UCSD-AML1 (cell line): Measurements from ENCODE around the gene DRD1.

ENCODE experiments used
- DNase-seq: peaks from one replicate; lab custom pipeline; 2025; ENCODE audit not compliant: unreplicated experiment; lab: John Stamatoyannopoulos, UW

DRD1 gene

DNA sequence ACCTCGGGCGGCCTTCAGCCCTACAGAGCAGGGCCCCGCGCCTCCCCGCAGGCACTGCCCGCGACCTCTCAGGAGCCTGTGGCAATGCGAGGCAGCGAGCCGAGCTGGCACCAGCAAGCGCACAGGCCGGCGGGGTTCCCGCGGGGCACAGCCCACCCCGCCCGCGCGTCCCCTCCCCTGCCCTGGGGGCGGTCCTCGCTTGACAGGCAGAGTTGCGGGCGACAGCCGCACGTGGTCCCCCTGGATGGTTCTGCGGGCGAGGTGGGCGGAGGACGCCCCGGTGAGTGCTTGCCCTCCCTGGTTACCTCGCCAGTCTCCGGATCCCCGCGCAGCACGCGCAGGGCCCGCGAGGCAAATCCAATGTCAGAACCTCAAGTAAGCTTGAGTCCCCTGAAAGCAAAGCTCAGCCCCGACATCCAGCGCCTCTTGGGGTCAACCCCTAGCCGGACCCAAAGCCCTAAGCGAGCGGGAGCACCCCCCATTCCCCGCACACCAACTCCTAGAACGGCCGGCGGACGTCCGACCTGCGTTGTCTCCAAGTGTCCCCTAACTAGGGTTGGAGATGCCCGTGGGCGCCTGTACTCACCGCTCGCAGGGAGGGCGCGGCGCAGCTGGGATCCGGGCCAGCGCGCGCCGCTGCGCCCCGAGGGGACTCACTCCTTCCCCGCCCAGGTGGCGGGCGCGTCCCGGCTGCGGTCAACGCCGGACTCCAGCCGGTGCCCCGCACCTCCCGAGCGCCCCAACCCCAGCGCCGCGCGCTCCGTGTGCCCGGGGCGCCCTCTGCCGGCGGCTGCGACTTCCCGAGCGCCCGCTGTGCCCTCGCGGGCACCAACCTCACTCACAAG, at the start of gene DRD1:
Gene DRD1 (minus strand): TSS at position 123 of the 845 bp plus-strand sequence. CDS start 1,083 bp downstream, outside the sequence.
- peak; percentile 24 for DNase-seq

DNA sequence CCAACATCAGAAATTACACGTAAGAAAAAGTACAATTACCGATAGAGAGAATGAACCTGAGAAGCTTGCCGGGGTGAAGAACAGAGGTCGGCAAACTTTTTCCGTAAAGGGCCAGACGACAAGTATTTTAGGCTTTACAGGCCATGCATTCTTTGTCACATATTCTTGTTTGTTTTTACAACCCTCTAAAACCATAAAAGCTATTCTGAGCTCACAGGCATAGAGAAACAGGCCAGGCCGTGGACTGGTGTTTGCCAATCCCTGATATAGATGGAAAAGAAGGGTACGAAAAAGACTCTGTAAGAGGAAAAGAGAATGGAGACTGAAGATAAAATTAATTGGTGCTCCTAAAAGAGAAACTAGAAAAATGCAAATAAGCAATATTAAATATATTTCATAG, 49.7 kb upstream of the DRD1 start:
- no peak for DNase-seq

DNA sequence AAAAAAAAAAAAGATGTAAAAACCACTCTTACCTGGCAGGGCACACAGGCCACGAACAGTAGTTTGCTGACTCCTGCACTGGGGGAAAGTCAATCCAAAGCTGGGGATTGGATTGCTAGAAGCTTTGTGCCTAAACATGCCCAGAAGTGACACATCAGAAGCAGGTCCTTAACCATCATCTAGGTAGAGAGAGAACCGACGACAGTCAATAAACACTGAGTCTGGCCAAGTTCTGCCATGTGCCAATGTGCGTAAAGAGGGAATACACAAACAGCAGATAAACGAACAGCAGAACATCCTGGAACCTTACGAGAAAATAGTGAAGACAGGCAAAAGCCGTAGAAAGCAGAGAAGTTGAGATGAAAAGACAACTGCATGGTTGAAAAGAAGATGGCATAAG, 49.3 kb upstream of the DRD1 start:
- DNase-seq = no peak

DNA sequence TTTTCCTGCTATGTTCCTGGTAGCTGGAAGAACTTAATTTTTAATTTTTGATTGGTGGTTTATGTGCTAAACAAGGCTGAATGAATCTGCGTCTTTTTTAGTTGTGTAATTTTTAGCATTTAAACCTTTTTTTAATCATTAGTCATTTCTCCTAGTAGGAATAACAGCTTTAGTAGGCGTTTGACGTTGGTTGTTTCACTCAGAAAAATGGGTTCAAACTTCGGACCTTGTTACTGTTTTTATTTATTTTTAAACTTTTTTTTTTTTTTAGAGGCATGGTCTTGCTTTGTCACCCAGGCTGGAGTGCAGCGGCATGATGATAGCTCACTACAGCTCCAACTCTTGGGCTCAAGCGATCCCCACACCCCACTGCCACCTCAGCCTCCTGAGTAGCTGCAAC, 47.2 kb upstream of the DRD1 start:
- no peak for DNase-seq

DNA sequence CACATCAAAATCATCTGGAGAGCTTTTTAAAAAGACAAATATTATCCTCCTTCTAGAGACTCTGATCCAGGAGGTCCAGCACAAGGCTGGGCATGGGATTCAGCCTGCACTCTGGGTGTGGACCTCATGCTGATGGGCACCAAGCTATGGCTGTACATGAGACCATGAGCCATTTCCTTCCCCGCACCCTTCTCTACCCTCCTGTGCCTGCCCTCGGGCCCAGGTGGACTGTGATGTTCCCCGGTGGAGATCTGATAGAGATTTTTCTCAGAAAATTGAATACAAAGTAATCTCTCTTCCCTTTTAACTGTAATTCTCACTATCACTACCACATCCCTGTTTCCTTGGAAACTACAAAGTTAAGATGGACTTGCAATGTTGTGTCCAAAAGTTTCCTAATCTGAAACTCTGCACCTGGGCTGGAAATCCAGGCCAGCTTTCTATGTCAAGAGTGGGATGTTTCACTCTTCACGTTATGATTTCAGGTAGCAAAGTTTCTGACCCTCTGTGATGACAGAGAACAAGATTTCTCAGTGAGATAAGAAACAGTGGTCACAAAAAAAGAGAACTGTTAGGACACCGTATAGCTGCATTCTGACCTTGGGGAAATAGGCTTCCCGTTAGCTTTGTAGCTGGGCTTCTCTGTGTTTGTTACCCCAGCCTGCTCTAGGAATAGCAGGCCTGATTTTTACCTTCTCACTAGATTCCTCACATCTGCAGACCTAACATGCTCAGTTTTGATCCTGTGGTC, 45.9 kb upstream of the DRD1 start:
- no peak for DNase-seq

DNA sequence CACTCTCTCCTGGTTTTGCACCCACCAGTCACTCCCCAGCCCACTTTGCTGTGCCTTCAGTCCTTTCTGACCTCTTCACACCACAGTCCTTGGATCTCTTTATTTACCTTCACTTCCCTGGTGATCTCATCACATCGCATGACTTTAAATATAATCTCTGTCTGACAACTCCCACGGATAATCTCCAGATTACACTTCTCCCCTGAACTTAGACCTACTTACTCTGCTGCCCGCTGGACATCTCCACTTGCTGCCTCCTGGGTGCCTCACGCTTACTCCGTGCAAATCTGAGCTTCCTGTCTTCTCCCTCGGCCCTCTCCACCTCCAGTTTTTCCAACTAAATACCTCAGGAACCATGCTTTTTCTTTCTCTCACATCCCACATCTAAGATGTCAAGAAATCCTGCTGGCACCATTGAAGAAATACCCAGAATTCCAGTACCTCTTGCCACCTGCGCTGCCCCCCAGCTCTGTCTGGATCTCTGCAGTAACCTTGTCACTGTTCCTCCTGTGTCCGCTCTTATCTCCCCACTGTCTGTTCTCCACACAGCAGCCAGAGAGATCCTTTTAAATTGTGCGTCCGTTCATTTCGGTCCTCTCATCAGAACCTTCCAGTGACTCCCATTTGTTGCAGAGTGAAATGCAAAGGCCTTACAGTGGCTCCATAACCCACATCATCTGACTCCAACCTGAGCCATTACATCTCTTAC, 43.7 kb upstream of the DRD1 start:
- DNase-seq = no peak

DNA sequence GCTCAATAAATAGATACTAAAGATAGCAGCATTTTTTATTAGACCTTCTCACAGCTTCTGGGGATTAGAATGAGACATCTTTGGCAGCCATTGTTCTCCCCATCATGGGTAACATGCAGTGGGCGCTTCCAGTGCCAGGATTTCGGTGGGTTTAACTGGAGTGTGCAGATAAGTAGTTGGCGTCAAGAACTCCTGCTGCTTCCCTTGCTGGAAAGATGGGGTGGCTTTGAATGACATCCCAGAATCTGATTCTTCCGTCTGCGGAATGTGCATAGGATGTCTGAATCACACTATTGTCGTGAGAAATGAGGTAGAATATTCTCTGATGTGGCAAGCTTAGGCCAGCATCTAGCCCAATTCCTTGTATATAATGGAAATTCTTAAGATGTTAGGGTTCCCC, 41.6 kb upstream of the DRD1 start:
- DNase-seq = no peak

DNA sequence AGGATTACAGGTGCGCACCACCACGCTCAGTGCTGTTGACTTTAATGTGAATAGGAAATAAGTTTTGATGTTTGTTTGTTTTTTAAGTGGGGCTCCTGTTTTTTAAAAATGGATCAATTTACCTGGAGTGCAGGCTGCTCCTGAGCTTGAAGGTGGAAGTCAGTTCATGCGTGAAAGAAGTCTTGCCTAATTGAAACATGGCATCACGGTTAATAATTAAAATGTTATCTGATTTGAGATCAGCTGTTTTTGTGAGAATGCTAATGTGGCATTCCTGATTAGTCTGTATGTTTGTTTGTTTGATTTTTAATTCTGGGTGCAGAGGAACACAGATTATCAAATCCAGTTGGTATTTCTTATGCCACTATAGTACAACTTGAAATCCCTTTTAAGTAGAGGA, 40.8 kb upstream of the DRD1 start:
- no peak for DNase-seq

DNA sequence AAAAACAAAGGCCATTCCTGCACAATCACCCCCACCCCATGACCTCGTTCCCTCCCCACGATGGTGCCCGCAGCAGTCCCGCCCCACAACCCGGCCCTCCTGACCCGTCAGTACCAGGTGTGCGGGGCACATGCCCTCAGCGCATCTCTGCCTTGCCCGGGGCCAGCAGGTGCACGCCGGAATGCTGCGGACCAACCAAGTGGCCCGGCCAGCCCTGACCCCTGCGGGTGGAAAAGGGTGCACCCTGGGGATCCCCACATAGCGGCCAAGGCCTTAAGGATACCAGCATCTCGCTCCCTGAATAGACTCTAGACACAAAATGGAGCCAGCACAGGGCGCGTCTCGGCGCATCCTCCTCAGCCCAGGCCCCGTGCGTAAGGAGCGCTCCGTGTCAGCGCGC, 40.3 kb upstream of the DRD1 start:
- DNase-seq = no peak

DNA sequence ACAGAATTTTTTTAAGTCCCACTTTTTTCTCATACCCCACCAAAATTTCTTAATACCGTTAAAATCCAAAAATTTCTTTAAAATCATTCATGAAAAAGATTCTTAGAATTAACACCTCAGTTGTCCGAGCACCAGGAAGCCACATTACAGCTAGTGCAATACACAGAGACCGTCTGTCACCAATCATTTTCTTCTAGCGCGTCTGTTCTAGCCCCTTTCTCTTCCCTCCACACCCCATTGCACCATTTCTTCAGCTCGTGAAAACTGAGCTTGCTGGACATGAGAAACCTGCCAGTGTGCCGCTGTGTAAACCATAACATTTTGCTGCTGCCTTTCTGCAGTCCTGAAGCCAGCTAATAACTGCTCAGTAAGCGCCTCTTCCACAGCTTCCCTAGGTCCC, 39.4 kb upstream of the DRD1 start:
- DNase-seq = no peak

DNA sequence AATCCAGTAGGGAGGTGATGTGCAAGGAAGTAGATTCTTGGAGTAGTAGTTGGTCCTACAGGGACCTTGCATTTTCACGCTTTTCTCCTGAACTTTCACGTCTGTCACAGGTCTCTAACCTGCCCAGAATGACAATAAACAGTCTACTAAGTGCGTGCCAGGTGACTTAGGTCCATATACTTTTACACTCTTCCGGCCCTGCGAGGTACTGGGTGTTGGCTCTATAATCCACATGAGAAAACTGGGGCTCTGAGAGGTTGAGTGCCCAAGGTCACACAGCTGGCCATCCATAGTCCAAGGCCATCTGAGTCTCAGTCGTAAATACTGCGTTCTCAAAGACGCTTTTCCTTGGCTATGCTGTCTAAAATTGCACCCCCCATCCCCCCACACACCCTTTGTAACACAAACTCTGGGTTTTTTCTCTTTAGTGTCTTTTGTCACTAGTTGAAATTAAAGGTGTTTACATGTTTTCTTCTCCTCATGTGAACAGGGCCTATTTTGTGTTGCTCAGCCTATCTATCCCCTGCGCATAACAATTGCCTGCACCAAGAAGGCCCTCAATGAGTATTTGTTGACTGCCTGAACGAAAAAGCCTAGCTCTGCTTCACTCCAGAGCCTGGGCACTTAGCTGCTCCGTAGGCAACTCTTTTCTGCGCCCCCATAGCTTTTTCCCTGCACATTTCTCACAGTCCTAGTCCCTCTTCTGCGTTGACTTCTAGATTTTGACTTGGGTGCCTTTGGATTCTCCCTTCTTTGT, 35.3 kb upstream of the DRD1 start:
- no peak for DNase-seq

DNA sequence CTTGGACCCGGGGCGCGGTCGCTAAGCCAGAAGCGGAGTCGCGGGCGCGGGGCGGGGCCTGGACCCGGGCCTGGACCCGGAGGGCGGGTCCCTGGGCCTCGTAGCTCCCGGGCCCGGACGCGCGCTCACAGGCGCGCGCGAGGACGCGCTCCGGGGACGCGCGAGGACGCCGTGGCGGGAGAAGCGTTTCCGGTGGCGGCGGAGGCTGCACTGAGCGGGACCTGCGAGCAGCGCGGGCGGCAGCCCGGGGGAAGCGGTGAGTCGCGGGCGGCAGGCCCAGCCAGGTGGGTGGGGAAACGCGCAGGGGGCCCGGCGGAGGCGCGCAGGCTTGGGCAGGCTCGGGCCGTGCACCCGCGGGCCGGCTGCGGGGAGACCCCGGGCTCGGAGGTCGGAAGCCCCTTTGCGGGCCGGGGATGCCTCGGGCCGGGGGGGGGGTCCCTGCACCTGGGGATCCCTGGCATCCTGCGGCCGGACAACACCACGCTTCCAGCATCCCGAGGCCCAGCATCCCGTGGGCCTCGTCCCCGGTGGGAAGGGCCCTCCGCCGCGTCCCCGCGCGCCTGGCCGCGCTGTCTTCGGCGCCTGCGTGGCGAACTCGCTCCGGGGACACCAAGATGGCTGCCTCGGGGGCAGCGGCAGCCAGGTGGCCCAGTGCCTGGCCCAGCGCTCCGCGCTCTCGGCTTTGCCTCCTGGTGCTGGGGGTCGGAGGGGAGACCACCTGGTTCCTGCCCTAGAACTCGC, 34.6 kb upstream of the DRD1 start, which contains the start of gene SFXN1:
Gene SFXN1 (plus strand): TSS at position 177 of the 741 bp plus-strand sequence. CDS start 13,544 bp downstream, outside the sequence.
- peak; percentile 67 for DNase-seq

DNA sequence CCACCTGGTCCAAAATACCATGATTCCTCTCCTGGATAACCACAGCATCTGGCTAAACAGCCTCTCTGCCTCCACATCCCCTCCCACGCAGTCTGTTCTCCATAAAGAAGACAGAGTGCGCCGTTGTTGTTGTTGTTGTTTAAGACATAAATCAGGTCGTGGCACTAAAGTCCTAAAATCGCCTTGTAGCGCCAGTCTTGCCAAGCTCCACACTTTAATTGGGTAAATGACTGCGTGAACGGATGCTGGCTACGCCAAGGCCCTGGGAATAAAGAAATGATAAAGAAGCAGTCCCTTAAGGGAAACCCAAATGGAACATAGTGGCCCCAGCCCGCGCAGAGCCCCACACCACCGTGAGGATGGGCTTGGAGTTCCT, 34.0 kb upstream of the DRD1 start:
- DNase-seq = no peak

DNA sequence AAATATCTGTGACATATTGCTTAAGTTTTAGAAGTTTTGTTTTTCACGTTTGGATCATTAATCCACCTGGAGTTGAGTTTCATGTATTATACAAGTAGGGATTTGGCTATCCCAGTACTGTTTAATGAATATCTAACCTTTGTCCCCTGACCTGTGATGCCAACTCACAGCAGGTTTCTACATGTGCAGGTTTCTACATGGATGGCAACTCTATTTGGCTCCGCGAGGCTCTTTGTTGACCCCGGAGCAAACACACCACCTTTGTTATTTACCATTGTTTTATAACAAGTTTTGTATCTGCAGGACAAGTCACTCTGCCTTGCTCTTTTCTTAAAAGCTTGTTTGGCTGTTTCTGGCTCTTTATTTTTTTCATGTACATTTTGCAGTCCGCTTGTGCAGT, 33.5 kb upstream of the DRD1 start:
- no peak for DNase-seq

DNA sequence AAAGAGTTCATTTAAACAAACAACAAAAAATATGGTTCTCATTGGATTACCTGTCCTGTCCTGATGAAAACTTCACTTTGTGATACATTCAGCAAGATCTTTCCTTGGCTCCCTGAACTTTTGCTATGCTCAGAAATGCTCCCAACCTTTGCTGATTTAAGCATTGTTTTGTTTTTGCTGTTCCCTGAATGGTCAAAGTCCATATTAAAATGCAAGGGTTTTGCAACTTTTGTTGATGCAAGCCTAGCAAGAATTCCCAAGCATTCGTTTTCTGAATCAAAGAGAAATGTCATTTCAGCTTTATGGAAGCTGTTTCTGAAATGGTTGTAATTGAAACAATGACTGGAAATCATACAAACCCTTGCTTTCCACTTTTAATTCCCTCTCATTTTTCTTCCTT, 31.3 kb upstream of the DRD1 start:
- DNase-seq = no peak

DNA sequence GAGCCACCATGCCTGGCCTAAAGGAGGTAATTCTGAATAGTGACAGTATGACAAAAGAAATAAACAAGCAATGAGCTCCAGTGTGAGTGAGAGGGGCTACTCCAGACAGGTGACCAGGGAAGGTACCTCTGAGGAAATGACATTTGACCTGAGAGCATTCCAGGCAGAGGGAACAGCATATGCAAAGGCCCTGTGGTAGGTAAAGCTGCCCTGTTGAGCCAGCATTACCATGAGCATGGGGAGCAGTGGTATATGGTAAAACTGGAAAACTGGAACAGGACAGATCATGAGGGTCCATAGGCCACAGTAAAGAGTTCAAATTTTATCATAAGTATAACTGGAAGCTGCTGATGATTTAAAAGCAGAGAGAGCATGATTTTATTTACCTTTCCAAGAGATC, 28.4 kb upstream of the DRD1 start:
- no peak for DNase-seq

DNA sequence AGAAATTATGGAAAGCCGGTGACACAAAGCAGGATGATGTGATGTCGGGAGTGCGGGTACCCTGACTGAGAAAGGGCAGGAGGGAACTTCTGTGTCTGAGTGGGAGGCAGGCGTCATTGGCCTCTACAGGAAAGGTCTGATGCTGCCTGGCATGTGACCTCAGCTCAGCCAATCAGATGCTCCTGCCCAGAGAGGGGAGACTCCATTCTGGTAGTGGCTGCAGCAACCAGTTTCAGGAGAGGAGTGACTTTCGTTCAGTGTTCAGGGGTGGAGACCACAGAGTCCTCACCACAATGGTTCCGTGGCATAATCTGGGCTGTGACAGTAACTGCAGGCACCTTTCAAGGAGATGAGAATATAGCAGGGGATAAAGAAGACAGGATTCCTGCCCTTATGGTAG, 27.6 kb upstream of the DRD1 start:
- no peak for DNase-seq

DNA sequence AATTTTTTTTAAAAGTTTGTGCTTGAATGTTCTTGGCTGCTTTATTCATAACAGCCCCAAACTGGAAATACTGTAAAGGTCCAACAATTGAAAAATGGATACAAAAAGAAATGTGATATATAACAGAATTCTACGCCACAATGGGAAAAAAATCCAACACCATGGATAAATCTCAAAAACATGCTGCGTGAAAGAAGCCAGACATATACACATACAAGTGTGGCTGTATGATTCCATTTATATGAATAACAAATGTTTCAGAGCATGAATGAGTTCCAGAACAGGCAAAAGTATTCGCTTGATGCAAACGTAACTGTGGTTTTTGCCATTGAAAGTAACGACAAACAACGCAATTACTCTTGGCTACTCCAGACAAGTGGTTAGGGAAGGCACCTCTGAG, 27.2 kb upstream of the DRD1 start:
- DNase-seq = no peak

DNA sequence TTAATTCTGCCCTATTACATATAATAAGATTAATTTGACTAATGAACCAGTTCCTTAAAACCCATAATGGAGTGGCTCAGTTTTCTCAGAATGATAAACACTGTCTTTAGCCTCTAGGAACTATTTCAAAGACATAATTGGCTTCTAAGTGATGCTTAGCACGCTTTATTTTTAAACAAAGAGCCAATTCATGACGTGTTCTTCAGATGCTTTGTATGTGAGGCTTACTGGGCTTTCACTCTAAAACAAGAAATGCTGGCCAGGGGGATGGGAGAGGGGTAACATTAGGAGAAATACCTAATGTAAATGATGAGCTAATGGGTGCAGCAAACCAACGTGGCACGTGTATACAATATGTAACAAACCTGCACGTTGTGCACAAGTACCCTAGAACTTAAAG, 26.8 kb upstream of the DRD1 start:
- DNase-seq = no peak

DNA sequence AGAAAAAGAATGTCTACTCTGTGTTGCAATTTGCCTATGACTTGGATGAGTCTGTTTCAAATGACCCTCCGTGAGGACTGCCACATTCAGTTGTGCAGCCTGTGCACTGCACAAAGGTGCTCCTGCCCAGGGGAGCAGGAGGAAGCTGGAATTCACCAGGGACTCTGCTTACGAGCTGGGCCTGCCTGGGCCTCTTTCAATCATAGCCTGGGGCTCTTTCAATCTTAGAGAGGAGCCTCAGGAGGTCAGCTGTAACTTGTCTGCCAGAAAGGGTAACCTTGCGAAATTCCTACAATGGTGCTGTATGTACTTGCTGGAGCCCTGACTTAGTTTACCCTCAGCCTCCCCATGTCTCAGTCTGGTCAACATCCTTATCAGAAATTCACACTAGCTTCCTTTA, 25.9 kb upstream of the DRD1 start:
- no peak for DNase-seq
